ENCODE data around the gene CCDC34. TPM values are rescaled to one million over a fixed set of nuclear protein-coding genes. Genes with fewer than 3 reads are reported as not detected.

CCDC34 gene
- total and polyA plus RNA-seq, 3 donors from 2014 or later = 15.2 to 40.9 (median 24.2) TPM

DNA sequence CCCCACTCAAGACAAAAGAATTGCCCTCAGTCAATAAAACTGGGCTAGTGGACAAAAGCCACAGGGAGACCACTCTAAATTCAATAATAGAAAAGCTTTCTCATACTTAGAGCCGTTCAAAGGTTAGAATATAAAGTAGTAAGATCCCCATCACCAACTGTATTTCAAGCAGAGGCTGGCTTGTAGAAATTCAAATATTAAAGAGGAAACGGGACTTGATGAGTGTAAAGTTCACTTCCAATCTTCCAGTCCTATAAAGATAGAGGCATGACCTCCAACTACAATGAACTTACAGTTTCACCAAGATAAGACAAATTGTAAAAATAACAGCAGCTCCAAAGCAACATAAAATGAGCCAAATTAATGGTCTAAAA is 70.4 kb downstream of the CCDC34 start:
- 18 to 70% methylated on average over 2 of the region's 2 CpGs for WGBS, 2 donors
- DNase-seq = no peak
- intact Hi-C loops (cut with DNase I; ENCODE audit: low total_unique reads) = loop anchor here (10.0 kb wide), 2 partner anchors 88 to 192 kb away; no protein-coding TSS in a partner anchor
- Histone ChIP-seq H3K4me1 (peaks cover 4% of the 10 kb centered on the region), H3K27me3 (no peaks in the 10 kb centered on the region), H3K27ac (no peak overlapping the region), H3K9me3 (no peaks in the 10 kb centered on the region), H3K36me3 (ENCODE audit: low read depth, missing control alignments) (no peaks in the 10 kb centered on the region), H3K4me3 (no peak overlapping the region)
- no peak for TF ChIP-seq CTCF (IDR thresholded peaks at IDR 0.05)
- TF ChIP-seq POLR2A (IDR thresholded peaks at IDR 0.05) = no peak

GRCh38 chr11:27291954-27292636 is 70.9 kb downstream of the CCDC34 start:
- no peaks in the 10 kb centered on the region for H3K27me3 ChIP-seq
- H3K4me3 ChIP-seq = no peak overlapping the region
- DNase-seq = no peak
- no peaks in the 10 kb centered on the region for H3K9me3 ChIP-seq
- intact Hi-C loops (cut with DNase I; ENCODE audit: low total_unique reads) = loop anchor here (10.0 kb wide), 2 partner anchors 87 to 193 kb away; no protein-coding TSS in a partner anchor
- no peaks in the 10 kb centered on the region for H3K36me3 ChIP-seq (ENCODE audit: low read depth, missing control alignments)
- H3K27ac ChIP-seq = no peak overlapping the region
- peaks cover 4% of the 10 kb centered on the region for H3K4me1 ChIP-seq
- WGBS, 2 donors = 61 to 72% methylated on average over 5 of the region's 5 CpGs
- TF ChIP-seq CTCF (IDR thresholded peaks at IDR 0.05) (no peak), POLR2A (IDR thresholded peaks at IDR 0.05) (no peak)

DNA sequence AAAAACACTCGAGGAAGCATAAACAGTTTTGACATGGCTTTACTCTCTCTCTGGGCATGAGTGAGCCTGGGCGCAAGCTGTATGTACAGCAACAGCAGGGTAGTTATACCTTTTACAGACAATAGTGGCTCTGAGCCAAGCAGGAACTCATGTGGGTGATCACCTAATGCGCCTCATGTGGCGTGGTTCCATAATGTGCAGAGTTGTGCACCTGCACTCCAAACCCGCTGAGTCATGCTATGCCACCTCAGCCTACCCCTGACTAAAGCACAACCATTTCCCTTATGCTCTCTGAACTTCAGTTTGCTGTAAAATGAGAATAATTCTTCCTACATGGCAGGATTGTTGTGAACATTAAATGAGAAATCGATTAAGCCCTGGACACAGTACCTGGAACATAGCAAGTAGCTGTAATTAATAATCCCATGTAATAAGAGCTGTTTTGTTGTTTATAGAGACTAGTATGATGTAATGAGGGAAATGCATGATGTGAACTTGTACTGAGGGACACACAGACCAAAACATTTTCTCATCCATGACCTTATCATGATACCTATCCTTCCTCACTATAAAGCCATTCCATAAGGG is 71.6 kb downstream of the CCDC34 start:
- DNase-seq = no peak
- no peak overlapping the region for H3K4me3 ChIP-seq
- no peak for TF ChIP-seq CTCF (IDR thresholded peaks at IDR 0.05)
- TF ChIP-seq POLR2A (IDR thresholded peaks at IDR 0.05) = no peak
- peaks cover 4% of the 10 kb centered on the region for H3K4me1 ChIP-seq
- WGBS, 2 donors = 94 to 99% methylated on average over 6 of the region's 6 CpGs
- no peaks in the 10 kb centered on the region for H3K36me3 ChIP-seq (ENCODE audit: low read depth, missing control alignments)
- intact Hi-C loops (cut with DNase I; ENCODE audit: low total_unique reads) = loop anchor here (10.0 kb wide), 2 partner anchors 87 to 193 kb away; no protein-coding TSS in a partner anchor
- H3K27ac ChIP-seq = no peak overlapping the region
- H3K9me3 ChIP-seq = no peaks in the 10 kb centered on the region
- H3K27me3 ChIP-seq = no peaks in the 10 kb centered on the region

DNA sequence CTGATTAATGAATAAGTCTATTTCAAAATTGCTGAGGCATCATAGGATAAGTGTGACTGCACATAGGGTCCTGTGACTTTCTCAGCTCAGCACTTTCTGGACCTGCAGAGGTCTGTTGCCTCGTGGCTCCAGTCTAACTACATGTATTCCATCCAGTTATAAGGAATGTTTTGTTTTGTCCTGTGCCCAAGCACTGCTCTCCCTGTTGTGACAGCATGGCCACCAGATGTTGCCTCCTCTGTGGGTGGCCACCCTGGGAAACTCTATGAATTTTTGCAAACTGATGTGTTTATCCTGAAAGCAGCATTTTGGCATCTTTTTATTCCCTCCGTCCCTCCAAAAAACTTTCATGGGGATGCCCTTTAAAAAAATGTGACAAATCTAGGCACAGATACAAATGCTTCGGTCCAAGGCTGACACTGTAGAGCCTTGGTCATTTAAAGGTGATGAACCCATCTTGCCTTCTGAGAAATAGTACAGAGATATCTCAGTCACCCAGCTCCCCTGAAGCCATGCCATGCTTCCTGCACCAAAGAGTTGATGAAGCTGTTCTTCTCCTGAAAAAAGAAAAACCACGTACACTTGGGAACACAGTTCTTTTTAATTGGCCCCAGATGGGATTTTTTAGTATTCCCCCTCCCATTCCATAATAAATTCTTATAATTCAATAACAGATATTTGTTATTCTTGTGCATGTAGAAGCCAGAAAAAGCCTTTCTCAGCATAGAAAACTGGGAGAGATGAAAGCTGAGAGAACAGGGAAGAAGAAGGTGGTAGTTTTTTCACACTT is 72.6 kb downstream of the CCDC34 start:
- H3K27me3 ChIP-seq = no peaks in the 10 kb centered on the region
- H3K36me3 ChIP-seq (ENCODE audit: low read depth, missing control alignments) = no peaks in the 10 kb centered on the region
- no peak overlapping the region for H3K27ac ChIP-seq
- TF ChIP-seq CTCF (IDR thresholded peaks at IDR 0.05) (no peak), POLR2A (IDR thresholded peaks at IDR 0.05) (no peak)
- no peak for DNase-seq
- 55 to 57% methylated on average over 4 of the region's 4 CpGs for WGBS, 2 donors
- H3K4me3 ChIP-seq = no peak overlapping the region
- H3K9me3 ChIP-seq = no peaks in the 10 kb centered on the region
- intact Hi-C loops (cut with DNase I; ENCODE audit: low total_unique reads) = loop anchor here (10.0 kb wide), 2 partner anchors 86 to 194 kb away; no protein-coding TSS in a partner anchor
- H3K4me1 ChIP-seq = peaks cover 4% of the 10 kb centered on the region

Other genes with a start within 250 kb of the CCDC34 start
- 100 to 1,000 TPM in 1 of 2 donors, 10 to 100 TPM in 1; 95.9 to 120 TPM for gene LGR4, start 109.6 kb upstream of the CCDC34 start, total RNA-seq
- gene LGR4, start 109.6 kb upstream of the CCDC34 start, polyA plus RNA-seq (ENCODE audit: insufficient read depth, low read depth, low replicate concordance) = 33.0 TPM
- 10 to 100 TPM; 21.0 to 23.1 TPM for gene LIN7C, start 143.6 kb upstream of the CCDC34 start, total RNA-seq
- 6.9 TPM for gene LIN7C, start 143.6 kb upstream of the CCDC34 start, polyA plus RNA-seq (ENCODE audit: insufficient read depth, low read depth, low replicate concordance)

Measured in testis (tissue), 3 donors.